Stimulated activated CD4-positive, alpha-beta T cell treated with anti-CD3 and anti-CD28 coated beads, TNF-alpha, amount 100 ng/mL, for 1 hour (primary cell): ENCODE results near the gene SQSTM1.
"Not testable (repeated sequence)": the region's sequence is repeated elsewhere in the genome, so short reads cannot be mapped to it uniquely, and the experiment has no call there.

Experiments used
- DNase-seq, 3 donors: peaks; one replicate each; pipeline ENCODE4 v3.0.0-alpha.2; 2020; ENCODE audit warnings: low read depth in 3 of 3, low spot score in 1 of 3

SQSTM1 gene

GRCh38 chr5:179823937-179824744 lies 3.4 kb downstream of the SQSTM1 start:
- DNase-seq = no peak

- DNase-seq = no peak
These were observed 4.0 kb downstream of the SQSTM1 start for GRCh38 chr5:179824745-179825112.

- no peak for DNase-seq
These were observed 5.0 kb downstream of the SQSTM1 start for GRCh38 chr5:179825655-179826182.

- DNase-seq = no peak
These were observed 7.0 kb downstream of the SQSTM1 start for GRCh38 chr5:179827680-179828079.

GRCh38 chr5:179828756-179829421 lies 8.2 kb downstream of the SQSTM1 start:
- no peak for DNase-seq

GRCh38 chr5:179829732-179830435 lies 9.2 kb downstream of the SQSTM1 start:
- no peak for DNase-seq

GRCh38 chr5:179830818-179831468 lies 10.2 kb downstream of the SQSTM1 start:
- no peak for DNase-seq

- DNase-seq = no peak
These were observed 11.5 kb downstream of the SQSTM1 start for GRCh38 chr5:179832039-179832745.

GRCh38 chr5:179833056-179833708 lies 12.5 kb downstream of the SQSTM1 start:
- DNase-seq = no peak

- DNase-seq = no peak
These were observed 13.0 kb downstream of the SQSTM1 start for GRCh38 chr5:179833709-179834070.

- no peak for DNase-seq
These were observed 13.4 kb downstream of the SQSTM1 start for GRCh38 chr5:179834120-179834519.

- not testable (repeated sequence) for DNase-seq
These were observed 14.2 kb downstream of the SQSTM1 start for GRCh38 chr5:179834871-179835270.

GRCh38 chr5:179836225-179837019 lies 15.7 kb downstream of the SQSTM1 start:
- DNase-seq = peak in 1 of 3 donors; percentile 28

GRCh38 chr5:179837076-179838011 lies 16.6 kb downstream of the SQSTM1 start:
- DNase-seq = no peak

GRCh38 chr5:179839328-179840256 lies 18.9 kb downstream of the SQSTM1 start:
- no peak for DNase-seq

- no peak for DNase-seq
These were observed 19.6 kb downstream of the SQSTM1 start for GRCh38 chr5:179840321-179840720.

GRCh38 chr5:179840766-179841165 lies 20.1 kb downstream of the SQSTM1 start:
- no peak for DNase-seq
